ENCODE results near the gene MT1E. TPM values are rescaled to one million over a fixed set of nuclear protein-coding genes. Genes with fewer than 3 reads are reported as not detected.

MT1E gene
- total RNA-seq, 1 experiment from 2014 or later = 383 TPM

DNA sequence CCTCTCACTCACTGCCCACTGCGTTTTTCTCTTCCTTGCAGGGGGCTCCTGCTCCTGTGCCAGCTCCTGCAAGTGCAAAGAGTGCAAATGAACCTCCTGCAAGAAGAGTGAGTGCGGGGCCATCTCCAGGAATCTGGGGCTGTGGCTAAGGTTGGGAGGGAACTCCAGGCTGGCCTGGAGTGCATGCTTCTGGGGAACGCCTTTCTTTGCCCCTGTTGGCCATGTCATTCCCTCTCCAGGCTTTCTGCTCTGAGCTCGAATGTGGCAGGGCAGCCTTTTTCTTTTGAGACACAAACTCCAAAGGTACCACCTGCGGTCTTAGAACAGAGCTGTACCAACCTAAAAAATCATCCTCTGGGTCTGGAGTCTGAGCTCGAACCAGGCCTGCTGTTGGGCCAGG is 7.4 kb upstream of the MT1E start:
- H4K20me1 ChIP-seq (ENCODE audit: insufficient read depth) = no peaks in the 10 kb centered on the region
- no peak overlapping the region for H3K4me2 ChIP-seq (ENCODE audit: low read length)
- H3K79me2 ChIP-seq (ENCODE audit: insufficient read depth, low read length) = no peaks in the 10 kb centered on the region
- H3K27ac ChIP-seq (ENCODE audit: low read depth, low read length) = no peak overlapping the region
- ATAC-seq = no peak
- H3K9me3 ChIP-seq (ENCODE audit: control insufficient read depth in 1 of 2, insufficient read depth in 1 of 2, low read depth in 1 of 2, low read length in 2 of 2) = no peaks in the 10 kb centered on the region
- POLR2A ChIA-PET = interaction anchor here (1.4 to 16.1 kb wide), 3 partner anchors 7 to 11 kb away, joined by 3 to 344 read pairs (median 5); partner anchors contain the start of genes MT1E and MT2A
- no peaks in the 10 kb centered on the region for H3K36me3 ChIP-seq (ENCODE audit: control insufficient read depth in 1 of 2, insufficient read depth in 2 of 2, low read length in 2 of 2)
- H3K9ac ChIP-seq (ENCODE audit: low read length) = no peak overlapping the region
- RAD21 ChIA-PET (ENCODE audit: low non-redundant PET in 1 of 2, low total read pairs in 2 of 2, uncharacterized antibody in 2 of 2, unreplicated experiment in 2 of 2) = no interaction called here
- no TSS peak for BruUV-seq (replicated peaks)
- DNase-seq (ENCODE audit: low read depth, low spot score) = no peak
- H3K4me3 ChIP-seq (replicated peaks in 1 of 2; ENCODE audit: low read depth in 1 of 2, low read length in 2 of 2) = no peak overlapping the region
- CTCF ChIA-PET = no interaction called here
- TF ChIP-seq ZFX (IDR thresholded peaks at IDR 0.05) (no peak), EZH2 (IDR thresholded peaks at IDR 0.05) (no peak), FOSL1 (IDR thresholded peaks at IDR 0.05; ENCODE audit: low read depth) (no peak), ELF1 (IDR thresholded peaks at IDR 0.05; ENCODE audit: borderline replicate concordance, low read depth) (no peak), RAD21 (IDR thresholded peaks at IDR 0.05; ENCODE audit: low read depth) (no peak), ZBTB33 (IDR thresholded peaks at IDR 0.05; ENCODE audit: extremely low read depth, insufficient replicate concordance, low read length) (no peak), EZH2phosphoT487 (IDR thresholded peaks at IDR 0.05; ENCODE audit: borderline replicate concordance) (no peak), JUND (IDR thresholded peaks at IDR 0.05) (no peak), POLR2AphosphoS5 (IDR thresholded peaks at IDR 0.05; ENCODE audit: low read depth, low read length) (no peak), SIN3A (IDR thresholded peaks at IDR 0.05; ENCODE audit: low read depth) (no peak), POLR2A (IDR thresholded peaks at IDR 0.05; ENCODE audit: borderline replicate concordance, extremely low read depth, insufficient read depth, insufficient read length) (no peak), ZNF274 (IDR thresholded peaks at IDR 0.05; ENCODE audit: low read depth, low read length) (no peak)
- TF ChIP-seq, protein P1, sequence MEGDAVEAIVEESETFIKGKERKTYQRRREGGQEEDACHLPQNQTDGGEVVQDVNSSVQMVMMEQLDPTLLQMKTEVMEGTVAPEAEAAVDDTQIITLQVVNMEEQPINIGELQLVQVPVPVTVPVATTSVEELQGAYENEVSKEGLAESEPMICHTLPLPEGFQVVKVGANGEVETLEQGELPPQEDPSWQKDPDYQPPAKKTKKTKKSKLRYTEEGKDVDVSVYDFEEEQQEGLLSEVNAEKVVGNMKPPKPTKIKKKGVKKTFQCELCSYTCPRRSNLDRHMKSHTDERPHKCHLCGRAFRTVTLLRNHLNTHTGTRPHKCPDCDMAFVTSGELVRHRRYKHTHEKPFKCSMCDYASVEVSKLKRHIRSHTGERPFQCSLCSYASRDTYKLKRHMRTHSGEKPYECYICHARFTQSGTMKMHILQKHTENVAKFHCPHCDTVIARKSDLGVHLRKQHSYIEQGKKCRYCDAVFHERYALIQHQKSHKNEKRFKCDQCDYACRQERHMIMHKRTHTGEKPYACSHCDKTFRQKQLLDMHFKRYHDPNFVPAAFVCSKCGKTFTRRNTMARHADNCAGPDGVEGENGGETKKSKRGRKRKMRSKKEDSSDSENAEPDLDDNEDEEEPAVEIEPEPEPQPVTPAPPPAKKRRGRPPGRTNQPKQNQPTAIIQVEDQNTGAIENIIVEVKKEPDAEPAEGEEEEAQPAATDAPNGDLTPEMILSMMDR (IDR thresholded peaks at IDR 0.05 in 2 of 3, conservative IDR thresholded peaks at IDR 0.05 in 1 of 3; ENCODE audit: borderline replicate concordance in 1 of 3, insufficient read depth in 1 of 3, low read depth in 2 of 3, low read length in 2 of 3) = no peak
- TF ChIP-seq, protein P2, sequence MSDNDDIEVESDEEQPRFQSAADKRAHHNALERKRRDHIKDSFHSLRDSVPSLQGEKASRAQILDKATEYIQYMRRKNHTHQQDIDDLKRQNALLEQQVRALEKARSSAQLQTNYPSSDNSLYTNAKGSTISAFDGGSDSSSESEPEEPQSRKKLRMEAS (IDR thresholded peaks at IDR 0.05) = no peak
- TF ChIP-seq, protein P3, sequence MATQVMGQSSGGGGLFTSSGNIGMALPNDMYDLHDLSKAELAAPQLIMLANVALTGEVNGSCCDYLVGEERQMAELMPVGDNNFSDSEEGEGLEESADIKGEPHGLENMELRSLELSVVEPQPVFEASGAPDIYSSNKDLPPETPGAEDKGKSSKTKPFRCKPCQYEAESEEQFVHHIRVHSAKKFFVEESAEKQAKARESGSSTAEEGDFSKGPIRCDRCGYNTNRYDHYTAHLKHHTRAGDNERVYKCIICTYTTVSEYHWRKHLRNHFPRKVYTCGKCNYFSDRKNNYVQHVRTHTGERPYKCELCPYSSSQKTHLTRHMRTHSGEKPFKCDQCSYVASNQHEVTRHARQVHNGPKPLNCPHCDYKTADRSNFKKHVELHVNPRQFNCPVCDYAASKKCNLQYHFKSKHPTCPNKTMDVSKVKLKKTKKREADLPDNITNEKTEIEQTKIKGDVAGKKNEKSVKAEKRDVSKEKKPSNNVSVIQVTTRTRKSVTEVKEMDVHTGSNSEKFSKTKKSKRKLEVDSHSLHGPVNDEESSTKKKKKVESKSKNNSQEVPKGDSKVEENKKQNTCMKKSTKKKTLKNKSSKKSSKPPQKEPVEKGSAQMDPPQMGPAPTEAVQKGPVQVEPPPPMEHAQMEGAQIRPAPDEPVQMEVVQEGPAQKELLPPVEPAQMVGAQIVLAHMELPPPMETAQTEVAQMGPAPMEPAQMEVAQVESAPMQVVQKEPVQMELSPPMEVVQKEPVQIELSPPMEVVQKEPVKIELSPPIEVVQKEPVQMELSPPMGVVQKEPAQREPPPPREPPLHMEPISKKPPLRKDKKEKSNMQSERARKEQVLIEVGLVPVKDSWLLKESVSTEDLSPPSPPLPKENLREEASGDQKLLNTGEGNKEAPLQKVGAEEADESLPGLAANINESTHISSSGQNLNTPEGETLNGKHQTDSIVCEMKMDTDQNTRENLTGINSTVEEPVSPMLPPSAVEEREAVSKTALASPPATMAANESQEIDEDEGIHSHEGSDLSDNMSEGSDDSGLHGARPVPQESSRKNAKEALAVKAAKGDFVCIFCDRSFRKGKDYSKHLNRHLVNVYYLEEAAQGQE (IDR thresholded peaks at IDR 0.05; ENCODE audit: low read depth) = no peak
- no peak overlapping the region for H2AFZ ChIP-seq (ENCODE audit: low read depth, low read length, poor library complexity, severe bottlenecking)
- no peaks in the 10 kb centered on the region for H3K9me2 ChIP-seq (ENCODE audit: insufficient read depth)
- H3K27me3 ChIP-seq (ENCODE audit: insufficient read depth, low read length) = no peaks in the 10 kb centered on the region
- peaks cover 15 to 23% of the 10 kb centered on the region in 2 experiments for H3K4me1 ChIP-seq (ENCODE audit: control insufficient read depth in 1 of 2, insufficient read depth in 2 of 2, low read length in 2 of 2)
- intact Hi-C loops (cut with micrococcal nuclease) = no loop called here
